HG03066 (cell line): ENCODE data around the gene GALNT10.

Experiments used
- ATAC-seq: cut with Tn5 transposase; IDR thresholded peaks from one replicate; pipeline ENCODE4 v1.9.1; 2021; ENCODE audit warnings: low read depth; ENCODE audit not compliant: unreplicated experiment

Gene GALNT10

DNA sequence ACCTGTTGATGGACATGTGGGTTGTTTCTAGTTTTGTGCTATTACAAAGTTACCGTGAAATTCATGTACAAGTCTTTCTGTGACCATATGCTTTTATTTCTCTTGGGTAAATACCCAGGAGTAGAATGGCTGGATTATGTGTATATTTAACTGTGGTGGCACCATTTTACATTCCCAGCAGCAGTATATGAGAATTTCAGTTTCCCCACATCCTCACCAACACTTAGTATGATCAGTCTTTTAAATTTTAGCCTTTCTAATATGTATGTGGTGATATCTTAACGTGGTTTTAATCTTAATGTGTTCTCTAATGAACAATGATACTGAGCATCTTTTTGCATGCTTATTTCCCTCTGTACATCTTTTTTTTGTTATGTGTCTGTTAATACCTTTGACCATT, 36.6 kb downstream of the GALNT10 start:
- no peak for ATAC-seq

DNA sequence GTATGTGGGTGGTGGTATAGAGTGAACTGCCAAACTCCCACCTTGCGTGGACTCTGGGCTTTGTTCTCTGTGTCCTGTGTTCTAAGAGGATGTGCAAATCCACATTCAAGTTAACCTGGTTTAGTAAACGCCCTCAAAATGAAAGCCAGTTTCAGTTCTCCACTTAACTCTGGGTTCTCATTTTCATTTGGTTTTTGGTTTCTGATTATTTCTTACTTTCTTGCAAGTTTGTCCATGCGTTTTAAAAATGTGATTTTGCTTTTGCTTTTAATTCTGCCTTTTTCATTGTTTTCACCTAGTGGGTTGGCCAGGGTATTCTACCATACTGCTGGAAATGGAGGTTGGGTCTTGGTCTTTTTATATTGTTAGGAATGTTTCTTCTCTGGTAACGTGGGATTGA, 38.2 kb downstream of the GALNT10 start:
- ATAC-seq = peak; percentile 98

DNA sequence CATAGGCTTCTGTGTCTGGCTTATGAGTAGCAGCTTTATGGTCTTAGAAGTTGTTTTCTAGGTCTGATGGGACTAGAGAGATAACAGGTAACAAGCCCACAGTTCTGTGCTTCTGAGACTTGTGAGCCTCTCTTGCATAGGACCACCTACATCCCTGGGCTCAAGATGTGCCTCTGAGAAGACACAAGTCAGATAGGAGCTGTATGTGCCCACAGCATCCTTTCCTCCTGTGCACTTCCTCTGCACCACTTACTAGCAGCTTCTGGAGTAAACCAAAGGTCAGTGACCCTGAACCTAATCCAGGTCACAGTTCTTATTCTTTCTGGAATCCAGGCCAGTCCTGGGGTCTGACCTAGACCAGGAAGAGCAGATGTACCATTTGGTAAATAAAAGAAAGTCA, 40.0 kb downstream of the GALNT10 start:
- ATAC-seq = no peak

DNA sequence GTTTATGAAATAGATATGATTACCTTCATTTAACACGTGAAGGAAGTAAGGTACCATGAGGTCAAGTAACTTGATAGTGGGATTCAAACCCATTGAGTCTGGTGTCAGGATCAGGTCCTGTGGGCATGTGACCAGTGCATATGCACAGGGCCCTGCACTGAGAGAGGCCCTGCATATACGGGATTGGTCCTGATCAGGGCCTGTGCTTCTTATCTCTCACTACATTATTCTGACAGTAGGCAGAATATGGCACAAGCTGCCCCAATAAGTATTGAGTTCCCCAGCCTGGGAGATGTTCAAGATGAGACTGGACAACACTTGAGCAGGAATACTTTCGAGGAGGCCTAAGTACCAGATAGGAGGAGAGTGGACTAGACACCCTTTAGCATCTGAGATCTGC, 44.0 kb downstream of the GALNT10 start:
- ATAC-seq = no peak

DNA sequence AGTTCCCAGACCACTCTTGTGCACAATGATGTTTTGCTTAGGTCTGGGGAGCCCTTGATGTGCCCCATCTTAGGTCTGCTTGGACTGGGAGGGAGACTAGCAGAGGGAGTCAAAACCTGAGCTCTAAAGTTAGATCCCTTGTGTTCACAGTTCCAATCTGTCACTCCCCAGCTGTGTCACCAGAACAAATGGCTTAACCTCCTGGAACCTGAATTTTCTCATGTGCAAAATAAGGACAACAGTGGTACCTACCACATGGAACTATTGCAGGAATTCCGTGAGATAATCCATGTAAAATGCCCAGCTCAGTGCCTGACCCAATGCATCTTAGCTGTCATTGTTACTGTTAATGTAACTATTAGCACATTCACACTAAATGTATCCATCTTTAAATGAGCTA, 45.5 kb downstream of the GALNT10 start:
- no peak for ATAC-seq

DNA sequence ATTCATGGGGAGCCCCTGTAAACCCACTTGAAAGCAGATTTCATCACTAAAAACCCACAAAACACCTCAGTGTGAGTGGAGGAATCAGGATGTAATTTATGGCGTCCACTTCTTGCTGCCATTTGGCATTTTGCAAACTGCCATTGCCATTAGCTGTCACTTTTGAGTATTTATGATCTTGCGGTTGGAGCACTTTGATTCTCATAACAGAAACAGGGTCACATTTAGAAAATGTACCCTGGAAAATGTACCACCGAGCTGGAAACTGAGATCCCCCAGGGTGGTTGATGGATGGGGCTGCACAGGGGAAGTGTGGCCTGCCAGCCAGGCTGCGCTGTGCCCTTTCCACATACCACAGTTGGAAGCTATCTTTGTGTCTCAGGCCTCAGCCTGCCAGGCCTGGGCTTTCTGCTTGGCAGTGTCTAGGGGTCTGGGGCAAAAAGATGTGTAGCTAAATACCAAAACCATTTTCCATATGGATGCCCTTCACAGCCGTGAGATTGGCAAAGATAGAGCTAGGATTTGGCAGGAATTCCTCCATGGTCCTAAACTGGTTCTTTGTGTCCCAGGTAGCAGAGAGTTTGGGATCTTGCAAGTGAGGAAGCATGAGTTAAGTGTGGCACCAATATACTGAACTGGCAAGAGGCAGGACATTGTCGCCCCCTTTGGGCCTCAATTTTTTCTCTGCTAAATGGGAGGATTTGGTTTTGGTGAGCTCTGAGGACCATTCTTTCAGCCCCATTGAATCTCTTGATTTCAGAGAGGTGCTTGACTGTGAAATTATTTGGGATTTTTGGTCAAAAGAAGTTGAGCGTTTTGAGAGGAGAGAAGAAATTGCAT, 46.2 kb downstream of the GALNT10 start:
- no peak for ATAC-seq

DNA sequence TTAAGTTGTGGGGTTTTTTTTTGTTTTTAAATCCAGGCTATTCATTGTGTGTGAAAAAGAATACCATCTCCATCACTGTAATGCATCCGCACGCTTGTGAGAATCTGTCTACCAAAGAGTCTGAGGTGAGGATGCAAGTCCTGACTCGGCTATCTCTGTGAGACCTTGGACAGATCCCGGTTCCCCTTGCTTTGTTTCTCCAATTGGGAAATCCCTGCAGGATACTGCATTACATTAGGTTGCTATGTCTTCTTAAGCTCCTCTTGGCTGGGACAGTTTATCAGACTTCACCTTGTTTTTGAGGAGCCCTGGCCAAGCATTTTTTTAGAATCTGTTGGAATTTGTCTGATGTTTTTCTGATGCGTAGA, 46.8 kb downstream of the GALNT10 start:
- ATAC-seq = no peak

DNA sequence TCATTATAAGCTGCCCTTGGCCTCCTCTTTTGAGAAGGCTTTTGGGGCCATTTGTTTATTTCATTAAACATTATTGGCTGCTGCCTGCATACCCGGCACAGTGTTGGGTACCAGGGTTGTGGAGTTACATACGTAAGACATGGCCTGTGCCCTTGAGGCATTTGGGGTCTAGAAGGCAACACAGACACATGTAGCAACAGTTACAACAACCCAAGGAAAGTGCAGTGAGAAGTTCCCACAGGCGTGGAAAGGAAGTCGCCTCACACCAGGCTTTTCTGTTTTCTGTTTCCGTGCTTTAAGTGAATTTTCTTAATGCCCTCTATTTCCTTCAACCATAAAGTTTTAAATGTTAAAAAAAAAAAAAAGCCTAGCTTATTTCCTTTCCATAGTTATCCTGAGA, 47.4 kb downstream of the GALNT10 start:
- ATAC-seq = no peak

DNA sequence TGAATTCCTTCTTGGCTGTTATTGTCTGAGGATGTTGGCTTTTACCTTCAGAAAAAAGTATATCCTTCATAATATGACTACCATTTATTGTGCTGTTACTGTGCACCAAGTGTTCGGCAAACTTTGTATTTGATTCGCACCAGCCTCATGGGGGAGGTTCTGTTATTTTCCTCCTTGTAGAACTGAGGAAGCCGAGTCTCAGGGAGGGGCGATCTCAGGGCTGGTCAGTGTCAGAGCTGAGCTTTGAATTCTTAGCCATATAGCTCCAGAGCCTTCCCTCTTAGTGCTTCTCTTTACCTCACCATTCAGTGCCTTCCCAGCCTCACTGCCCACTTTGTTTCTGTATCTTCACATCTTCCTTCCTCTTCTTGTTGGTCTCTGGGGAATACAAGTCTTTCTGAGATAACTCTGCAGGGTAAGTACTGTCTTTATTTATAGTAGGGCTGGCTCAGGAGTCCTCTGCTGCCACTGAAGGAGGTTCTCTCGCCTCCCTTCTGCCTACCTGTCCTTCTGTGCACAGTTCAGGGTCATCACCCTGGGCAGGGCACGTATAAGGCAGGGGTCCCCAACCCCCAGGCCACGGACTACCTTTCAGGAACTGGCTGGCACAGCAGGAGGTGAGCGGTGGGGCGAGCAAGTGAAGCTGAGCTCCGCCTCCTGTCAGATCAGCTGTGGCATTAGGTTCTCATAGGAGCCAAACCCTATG, 48.4 kb downstream of the GALNT10 start:
- ATAC-seq = peak; percentile 52

DNA sequence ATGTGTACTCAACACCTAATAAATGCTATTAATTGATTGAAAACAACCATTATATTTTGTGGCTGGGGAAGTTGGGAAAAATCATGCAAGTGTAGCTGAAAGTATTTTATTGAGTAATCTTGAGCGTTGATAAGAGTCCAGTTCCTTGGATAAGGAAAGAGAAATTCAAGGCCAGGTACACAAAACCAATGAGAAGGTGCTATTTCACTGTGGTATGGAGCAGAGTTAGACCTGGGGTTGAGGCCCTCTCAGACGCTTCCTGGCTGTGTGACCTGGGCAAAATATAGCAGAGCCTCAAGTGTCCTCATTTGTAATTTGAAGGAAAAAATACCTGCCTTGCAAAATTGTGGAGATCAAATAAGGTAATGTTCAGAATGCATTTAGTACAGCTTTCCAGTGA, 50.1 kb downstream of the GALNT10 start:
- ATAC-seq = no peak

DNA sequence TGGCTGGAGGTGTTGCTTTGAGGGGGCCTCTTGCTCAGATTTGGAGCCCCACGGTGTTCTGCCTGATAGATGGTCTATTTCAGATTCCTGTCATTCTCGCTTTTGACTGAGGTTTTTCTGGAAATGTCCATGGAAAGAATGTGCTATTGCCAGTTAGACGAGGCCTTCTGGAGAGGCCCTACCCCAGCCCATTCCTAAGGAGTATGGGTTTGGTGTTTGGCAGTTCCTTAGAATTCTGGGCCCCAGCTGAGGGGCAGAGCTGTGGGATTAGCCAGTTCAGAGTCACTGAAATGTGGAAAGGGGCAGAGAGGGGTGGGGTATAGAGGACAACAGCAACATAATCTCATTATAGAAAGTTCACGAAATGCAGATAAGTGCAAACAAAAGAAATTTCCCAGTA, 50.5 kb downstream of the GALNT10 start:
- ATAC-seq = no peak

DNA sequence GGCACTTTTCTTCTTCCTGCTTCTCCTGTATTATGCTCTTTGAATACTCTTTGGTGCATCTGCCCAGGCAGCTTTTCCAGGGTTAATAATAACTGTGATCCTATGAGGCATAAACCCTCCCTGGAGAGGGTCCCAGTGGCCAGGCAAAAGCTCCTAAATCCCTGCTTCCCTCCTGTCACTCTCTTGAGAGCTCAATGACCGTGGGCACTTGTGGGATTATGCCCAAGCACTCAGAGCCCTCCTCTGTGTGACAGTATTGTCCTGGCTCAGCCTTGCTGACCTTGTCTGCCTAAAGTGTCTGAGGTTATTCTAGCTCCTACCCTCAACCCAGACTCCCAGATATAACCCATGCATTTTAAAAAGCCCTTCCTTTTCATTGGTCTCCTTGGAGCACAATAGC, 51.9 kb downstream of the GALNT10 start:
- ATAC-seq = no peak

DNA sequence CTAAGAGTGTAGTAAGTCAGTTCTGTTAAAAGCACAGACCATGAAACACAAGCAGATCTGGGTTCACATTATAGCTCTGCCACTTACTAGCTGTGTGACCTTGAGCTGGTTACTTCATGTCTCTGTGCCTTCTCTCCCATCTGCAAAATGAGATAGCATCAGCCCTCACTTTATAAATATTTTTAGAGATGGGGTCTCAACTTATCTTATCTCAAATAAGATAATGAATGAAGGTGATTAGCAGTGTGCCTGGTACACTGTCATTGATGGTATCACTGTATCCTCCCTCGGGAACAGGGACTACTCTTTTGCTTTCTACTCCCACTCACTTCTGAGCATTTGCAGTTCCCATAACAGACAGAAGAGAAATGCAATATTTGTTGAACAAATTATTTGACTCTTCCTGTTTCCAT, 52.4 kb downstream of the GALNT10 start:
- ATAC-seq = no peak

DNA sequence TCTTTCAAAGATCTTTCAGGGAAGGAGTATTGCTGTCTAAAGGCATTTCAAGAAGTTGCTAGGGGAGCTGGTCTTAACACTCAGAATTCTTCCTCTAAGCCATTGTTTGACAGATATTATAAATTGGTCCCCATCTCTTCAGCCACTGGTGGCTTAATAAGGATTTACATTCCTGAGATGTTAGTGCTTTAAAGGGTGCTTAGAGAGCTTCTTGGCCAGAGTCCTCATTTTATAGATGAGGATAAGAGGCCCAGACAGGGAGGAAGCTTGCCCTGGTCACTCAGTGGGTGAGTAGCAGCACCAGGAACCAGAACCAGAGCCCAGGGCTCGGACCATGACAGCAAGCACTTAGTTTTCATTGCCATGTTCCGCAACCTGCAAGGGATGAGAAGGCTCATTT, 53.2 kb downstream of the GALNT10 start:
- no peak for ATAC-seq

DNA sequence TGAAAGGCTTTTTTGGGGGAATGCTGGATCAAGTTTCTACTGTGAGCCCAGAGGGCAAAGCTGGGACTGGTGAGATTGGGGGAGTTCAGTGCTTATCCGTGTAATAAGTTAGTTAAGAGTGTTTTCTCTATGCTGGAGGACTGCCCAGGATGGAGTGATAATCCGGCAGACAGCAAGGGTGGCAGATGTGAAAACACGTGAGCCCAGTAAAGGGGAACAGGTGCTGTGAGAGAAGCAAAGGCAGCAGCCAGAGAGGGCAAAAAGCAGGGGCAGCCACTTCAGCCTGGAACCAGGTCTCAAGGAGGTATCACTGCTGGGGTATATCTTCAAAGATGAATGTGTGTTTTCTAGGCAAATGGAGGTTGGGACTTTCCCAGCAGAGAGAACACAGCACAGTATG, 53.9 kb downstream of the GALNT10 start:
- no peak for ATAC-seq

DNA sequence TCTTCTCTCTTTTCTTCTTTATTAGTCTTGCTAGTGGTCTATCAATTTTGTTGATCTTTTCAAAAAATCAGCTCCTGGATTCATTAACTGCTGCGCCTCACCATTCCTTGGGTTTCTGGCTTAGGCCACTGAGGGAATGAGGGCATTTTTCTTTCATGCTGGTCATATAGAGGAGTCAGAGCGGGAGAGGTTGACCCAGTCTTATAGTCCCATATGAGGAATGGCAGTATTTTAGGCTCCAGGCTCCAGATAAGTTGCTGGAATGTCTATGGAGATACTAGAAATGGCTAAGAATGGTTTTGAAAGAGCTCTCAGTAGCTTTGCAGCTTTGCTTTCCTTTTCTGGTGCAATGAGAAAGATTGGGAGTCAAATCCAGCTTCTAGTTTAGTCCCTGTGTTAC, 58.2 kb downstream of the GALNT10 start:
- no peak for ATAC-seq

DNA sequence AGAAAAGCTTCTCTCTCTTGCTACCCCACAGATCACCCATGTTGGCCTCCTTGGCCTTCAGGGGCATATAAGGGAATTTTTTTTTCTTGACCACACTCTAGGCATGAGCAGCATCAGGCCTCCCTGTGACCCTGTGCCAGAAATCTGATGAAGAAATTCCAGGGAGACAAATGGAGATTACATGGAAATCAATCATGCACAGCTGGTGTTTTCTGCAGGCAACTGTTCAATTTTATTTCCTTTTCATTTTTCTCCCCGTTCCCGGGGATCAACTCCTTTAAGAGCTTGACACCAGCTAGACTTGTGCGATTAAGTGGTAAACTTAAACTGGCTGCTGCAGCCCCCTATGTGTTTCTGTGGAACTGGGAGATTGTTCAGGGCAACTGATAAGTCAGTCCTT, 59.3 kb downstream of the GALNT10 start:
- ATAC-seq = no peak

DNA sequence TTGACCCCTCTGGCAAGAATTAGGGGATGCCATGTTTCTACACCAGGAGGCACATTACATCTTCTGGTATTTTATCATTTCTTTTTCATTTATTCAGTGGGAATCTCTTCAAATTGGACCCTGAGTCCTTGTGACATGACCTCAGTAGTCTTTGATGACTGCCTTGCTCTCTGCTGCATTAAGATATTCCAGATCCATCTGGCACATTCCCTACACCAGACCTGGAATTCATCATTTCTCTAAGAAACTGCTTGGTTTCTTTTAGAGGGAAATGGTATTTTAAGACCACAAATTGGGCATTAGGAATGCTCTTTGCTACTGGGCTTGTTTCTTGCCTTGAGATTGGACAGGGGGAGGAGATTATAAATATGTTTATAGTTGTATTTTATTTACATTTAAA, 61.0 kb downstream of the GALNT10 start:
- no peak for ATAC-seq

DNA sequence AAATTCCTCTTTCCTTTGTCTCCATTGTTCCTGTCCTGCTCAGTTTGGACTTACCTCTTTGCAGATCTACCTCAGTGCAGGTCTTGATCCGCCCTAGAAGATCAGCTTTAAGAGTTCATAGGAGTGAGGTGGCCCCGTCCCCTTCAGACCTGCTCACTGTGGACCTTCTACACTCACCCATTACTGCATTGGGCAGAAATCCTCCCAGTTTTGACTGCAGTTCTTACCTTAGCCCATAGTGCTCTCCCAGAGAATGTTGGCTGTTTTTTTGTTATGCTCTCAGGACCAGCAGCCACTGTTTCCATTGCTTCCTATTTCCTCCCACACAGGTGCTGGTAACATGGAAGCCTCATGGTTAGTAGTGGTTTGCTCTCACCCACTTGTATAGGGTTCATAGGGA, 63.3 kb downstream of the GALNT10 start:
- ATAC-seq = no peak

DNA sequence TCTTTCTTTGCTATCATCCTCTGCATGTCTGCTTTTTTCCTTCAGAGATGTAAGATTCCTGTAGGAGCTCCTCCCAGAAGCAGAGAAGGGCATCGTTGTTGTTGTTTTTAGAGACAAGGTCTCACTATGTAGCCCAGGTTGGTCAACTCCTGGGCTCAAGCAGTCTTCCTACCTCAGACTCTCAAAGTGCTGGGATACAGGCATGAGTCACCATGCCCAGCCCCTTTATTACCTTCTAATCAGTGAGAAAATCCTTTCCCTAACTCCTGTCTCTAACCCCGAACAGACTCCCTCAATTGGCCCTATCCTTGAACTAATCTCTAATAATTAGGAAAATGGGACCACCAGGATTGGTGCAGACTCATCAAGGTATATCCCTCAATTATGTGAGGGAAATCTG, 64.4 kb downstream of the GALNT10 start:
- no peak for ATAC-seq

DNA sequence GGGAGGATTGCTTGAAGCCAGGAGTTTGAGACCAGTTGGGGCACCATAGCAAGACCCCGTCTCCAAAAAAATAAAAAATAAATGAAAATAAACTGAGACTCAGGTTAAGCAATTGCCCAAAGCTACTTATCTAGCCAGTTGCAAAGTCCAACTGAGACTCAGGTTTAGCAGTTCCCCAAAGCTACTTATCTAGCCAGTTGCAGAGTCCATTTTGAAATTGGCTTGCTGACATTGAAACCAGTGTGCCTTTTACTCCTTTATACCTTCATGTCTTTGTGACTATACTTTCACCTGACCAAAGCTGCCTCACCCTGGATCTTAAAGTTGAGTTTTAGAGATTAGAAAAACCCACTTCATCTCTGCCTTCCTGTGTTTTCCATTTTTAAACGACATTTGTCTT, 66.5 kb downstream of the GALNT10 start:
- no peak for ATAC-seq

DNA sequence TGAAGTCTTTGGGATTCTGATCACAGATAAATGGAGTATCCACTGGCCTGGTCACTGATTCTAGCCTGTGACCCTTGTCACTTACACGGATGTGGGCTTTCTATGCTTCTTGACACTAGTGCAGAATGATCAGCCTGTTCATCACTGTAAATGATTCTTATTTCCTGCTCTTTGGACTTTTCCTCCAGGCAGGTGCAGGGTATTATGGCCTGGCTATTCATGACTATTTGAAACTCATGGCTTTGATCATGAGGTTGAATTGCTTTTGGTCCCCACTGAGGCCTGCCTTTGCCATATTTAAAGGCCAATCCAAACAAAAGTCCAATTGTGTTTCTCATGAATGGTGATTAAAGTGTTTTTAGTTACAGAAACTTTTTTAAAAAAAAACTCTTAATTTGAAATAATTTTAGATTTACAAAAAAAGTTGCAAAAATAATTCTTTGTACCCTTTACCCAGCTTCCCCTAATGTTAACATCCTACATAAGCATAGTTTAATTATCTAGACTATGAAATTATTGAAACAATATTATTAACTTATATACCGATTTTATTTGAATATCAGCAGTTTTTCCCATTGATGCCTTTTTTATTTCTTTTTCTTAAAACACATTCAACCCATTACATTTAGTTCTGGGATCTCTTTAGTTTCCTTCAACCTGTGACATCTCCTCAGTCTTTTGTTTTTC, 68.1 kb downstream of the GALNT10 start:
- ATAC-seq = no peak
